Hindlimb muscle (tissue), 1 donor: ENCODE measurements around the gene CNRIP1. TPM values are rescaled to one million over a fixed set of nuclear protein-coding genes. Genes with fewer than 3 reads are reported as not detected.
"Not testable (repeated sequence)": the region's sequence is repeated elsewhere in the genome, so short reads cannot be mapped to it uniquely, and the experiment has no call there.

ENCODE experiments used
- DNase-seq: peaks from one replicate; pipeline ENCODE4 v3.0.0-alpha.2; 2013
- polyA plus RNA-seq: library from polyadenylated mRNA; unstranded; fragments of 120-200 nt; gene quantifications from one replicate; pipeline ENCODE4 v1.2.1, GENCODE V29; 2013; ENCODE audit not compliant: insufficient read length

The CNRIP1 gene, protein sequence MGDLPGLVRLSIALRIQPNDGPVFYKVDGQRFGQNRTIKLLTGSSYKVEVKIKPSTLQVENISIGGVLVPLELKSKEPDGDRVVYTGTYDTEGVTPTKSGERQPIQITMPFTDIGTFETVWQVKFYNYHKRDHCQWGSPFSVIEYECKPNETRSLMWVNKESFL
- polyA plus RNA-seq = 22.4 TPM

DNA sequence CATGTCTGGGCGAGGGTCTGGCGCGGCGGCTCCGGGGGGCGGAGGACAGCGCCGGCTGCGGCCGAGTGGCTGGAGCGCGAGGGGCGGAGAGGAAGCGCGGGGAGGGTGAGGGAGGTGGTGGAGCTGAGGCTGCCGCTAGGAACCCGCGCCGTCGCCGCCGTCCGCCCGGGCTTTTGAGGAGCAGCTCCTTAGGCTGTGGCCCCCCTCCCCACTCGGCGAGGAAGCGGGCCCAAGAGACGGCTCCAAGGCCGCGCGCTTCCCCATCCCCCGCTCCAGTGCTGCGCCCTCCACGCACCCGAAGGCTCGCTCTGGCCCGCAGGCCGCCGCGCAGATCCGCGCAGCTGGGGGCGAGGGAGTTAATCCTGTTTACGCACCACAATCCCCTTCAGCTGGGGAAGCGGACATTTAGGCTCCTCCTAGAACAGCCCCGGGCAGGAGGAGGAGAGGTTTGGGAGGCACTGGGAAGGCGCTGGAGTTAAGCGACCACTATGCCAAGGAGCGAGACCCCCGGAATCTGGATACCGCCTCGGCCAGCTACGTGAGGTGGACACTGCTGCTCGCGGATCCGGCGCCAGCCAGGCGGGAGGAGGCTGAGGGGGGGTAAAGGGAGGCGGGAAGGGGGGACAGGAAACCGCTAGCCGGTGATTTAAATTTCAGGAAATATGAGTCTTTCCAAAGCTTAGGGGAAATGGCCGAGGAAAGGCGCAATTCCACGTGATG lies at the start of gene CNRIP1:
CNRIP1 (minus strand) TSS at position 552 of the 720 bp plus-strand sequence; CDS start at position 3, 549 bp downstream.
- peak; percentile 88 for DNase-seq

DNA sequence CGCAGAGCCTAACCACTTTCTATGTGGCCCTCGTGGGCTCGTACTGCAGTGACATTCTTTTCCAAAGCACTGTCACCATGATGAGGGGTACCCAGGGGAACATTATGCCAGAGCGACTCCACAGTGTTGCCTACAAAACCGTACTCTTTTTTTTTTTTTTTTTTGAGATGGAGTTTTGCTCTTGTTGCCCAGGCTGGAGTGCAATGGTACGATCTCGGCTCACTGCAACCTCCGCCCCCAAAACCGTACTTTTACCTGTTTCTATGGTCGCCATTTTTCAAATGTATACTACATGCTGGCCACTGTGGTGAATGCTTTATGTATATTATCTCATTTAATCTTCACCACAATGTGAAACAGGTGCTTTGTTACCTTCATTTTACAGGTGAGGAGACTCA lies 49.6 kb upstream of the CNRIP1 start:
- DNase-seq = no peak

DNA sequence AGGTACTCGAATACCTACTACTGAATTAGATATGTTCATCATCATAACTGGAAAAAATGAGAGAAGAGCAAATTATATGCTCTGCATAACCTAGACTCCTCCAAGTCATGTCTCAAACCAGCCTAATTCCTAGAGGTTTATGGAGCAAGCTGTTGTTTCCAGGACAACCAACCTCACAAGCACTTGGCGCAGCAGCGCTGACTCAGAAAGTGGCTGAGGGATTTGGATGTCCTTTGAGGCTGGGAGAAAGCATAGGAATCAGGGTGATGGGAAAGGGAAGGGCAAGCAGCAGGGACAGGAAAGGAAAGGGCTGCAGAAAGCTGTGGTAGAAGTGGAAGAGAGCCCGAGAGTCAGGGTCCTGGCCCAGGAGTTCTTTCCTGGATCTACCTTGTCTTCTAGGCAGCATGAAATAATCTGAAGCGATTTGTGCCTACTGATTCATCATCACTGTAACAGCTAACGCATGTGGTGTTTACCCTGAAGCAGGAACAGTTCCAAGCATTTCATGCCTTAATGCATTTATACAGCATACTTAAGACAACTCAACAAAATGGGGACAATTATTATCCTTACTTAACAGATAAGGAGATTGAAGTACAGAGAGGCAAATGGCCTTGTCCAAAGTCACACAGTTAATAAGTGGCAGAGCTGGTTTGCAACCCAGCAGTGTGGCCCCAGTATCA lies 49.0 kb upstream of the CNRIP1 start:
- no peak for DNase-seq

DNA sequence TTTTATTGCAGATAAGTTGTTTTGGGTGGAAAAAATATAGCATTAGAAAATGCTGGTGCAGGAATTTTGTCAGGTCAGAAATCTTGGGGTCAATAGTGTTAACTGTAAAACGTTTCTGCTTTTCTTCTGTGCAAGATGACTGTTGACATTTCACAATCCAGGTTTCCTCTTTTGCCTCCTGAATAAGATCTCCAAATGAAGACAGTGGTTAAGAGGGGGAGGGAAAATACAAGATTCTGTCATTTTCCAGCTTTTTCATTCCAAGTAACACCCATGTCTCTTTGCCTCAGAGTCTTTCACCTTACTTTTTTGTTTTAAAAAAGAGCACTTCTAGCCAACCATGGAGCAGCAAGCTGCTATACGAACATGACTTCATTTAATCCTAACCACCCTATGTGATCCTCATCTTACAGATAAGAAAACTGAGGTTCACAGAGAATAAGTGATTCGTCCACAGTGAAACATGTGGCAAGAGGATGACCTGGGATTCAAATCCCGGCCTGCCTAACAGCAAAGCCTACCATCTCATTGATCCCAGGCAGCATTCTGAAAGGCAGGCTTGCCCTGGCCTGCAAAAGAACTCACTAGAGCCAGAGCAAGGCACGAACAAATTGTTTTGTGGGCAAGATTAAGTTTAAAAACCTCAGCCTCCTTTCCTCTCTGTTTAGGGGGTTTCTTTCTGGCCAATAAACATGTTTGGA lies 48.4 kb upstream of the CNRIP1 start:
- DNase-seq = no peak

DNA sequence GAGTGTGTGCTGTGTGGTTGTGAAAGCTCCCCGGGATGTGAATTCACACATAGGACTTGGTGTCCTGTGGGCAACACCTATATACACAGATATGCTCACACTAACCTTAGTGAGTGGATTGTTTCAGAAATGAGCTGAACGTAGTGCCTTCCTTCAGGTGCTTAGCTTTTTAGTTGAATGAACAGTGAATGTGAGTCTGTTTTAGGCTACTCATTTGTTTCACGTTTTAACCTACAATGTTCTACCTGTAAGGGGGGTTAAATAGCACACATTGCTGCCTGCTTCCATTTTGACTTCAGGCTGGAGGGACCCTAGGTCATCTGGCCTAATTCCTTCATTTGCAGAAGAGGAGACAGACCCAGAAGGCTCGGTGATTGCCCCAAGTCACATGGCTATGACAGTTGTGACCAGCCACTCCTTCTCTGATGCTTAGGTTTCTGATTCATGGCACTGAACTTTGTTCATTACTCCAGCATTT lies 46.4 kb upstream of the CNRIP1 start:
- DNase-seq = no peak

DNA sequence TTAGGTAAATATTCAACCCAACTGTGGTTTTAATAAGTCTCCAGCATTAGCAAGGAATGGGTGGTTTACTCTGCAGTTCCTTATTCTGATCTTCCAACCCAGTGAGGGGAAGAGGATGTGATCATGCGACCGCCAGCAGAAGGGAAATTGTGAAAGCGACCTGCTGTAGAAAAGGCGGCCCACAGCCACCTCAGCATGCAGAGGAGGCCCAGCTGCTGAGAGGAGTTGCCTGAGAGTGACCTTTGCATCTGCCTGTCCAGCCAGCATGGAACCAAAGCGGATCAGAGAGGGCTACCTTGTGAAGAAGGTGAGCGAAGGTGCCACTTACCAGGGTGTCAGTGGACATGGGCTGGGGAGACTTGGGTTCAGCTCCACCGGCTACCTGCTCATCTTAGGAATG lies 45.3 kb upstream of the CNRIP1 start, which contains the start of gene PLEK:
PLEK (plus strand) TSS at position 196 of the 400 bp plus-strand sequence; CDS start at position 266, 70 bp downstream.
- DNase-seq = peak; percentile 26

DNA sequence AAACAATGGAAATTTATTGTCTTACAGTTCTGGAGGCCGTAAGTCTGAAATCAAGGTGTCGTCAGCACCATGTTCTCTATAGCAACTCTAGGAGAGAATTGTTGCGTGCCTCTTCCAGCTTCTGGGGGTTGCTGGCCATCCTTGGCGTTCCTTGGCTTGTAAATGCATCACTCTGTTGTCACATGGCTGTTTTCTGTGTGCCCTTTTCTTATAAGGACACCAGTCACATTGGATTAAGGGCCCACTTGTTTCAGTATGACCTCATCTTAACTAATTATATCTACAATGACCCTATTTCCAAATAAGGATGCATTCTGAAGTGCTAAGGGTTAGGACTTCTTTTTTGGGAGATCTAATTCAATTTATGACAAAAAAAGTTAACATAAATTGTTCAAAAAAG lies 44.0 kb upstream of the CNRIP1 start:
- DNase-seq = no peak

DNA sequence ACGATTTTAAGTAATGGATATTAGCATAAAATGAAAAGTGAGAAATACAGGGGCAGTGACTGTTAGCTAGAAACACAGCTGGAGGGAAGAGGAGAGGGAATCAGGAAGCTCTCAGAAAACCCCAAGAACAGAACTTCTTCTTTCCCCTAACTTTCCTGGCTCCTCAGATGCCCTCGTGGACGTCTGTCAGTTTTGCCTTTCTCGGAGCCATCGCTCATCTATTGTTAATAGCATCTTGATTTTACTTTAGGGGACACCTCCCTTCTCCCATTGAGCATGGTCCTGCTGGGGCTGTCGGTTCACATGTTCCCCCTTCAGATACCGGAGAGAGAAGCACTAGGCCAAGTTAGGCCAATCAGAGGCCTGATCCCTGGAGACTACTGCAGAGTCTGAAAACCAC lies 43.0 kb upstream of the CNRIP1 start:
- DNase-seq = no peak

DNA sequence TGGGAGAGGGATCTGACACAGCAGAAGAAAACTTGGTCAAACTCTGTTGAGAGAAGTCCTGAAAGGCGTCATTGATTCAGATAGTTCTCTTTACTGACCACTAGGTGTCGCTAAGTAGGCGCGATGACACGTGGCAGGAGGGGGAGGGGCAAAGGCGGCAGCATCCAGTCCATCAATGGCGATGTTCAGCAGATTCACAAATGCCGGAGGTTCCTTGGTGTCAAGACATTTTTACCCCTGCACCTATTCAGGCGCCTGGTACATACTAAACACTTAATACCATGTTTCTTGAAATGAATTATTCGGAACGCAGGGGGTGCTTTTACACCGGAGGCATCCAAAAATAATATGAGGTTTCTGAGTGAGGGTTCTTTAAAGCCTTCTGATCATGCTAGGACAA lies 42.3 kb upstream of the CNRIP1 start:
- DNase-seq = peak; percentile 45

DNA sequence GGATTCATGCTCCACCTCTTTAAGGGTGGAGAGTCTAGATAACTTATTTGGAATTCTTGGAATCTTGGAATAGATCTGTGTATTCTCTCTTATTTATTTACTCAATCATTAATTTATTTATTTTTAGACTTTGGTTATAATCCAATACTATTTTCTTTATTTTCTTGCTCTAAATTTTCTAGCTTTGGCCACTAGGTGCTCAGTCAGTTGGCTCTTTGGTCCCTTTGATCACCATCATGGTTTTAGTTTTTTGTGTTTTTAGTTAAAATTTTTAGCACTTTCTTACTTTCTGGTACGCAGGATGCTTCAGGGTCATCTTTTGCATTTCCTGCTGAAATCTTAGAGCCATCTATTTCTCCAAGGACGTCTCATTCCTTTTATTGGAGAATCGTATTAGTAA lies 40.1 kb upstream of the CNRIP1 start:
- DNase-seq = no peak

DNA sequence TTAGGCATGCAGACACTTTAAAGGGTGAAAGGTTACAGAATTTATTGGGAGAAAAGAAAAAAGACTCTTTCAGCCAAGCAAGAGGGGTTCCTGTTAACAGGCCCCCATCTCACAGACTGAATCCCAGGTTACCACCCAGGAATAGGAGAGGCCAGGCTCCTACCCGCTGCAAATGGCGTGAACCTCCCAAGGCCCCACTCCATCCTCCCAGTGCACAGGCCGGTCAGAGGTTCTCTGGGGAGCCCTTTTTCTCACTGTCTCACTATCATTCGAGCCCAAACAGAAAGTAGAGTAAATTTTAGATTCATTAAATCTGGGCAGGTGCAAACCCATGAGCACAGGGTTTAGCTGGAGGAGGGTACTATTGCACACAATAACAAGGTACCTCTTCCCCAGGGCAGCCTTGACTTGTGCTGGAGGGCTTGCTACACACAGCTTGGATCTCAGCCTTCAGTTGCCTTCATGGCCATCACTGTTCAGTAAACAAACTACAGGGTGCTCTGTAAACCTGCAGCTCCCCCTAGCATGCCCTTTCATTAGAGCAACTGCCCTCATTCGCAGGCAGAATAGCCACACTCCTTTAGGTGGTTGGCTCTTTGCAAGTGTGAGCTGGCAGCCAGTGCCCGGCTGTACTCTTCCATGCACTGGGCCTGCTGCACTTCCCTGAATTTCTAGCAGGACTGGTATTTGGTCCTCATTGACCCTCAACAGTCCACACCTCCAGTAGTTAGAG lies 38.0 kb upstream of the CNRIP1 start:
- DNase-seq = peak; percentile 16

DNA sequence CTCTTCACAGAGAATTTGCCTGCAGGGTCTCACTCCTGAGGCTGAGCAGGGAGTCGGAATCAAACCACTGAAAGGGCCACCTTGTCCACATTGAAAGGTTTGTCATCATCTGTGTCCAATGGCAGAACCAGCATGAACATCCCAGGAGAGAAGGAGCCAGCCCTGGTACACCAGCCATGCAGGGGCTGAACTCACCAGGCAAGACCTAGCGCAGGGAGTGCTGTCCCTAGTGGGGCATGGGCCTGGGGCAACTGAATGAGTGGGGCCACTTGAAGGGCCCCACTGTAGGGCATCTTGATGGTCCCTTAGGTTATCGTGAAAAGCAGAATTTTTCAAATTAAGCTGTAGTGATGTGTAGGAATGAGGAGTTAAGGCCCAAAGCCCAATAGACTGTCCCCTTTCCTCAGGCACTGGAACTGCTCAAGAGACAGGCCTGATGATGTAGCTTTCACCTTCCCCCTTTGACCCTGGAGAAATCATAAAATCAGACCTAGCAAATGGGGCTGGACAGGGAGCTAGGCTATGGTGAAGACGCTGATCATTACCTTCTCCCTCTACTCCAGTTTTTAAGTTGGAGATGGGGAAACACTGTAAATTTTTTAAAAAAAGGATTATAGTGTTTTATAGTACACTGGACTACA lies 37.0 kb upstream of the CNRIP1 start:
- DNase-seq = no peak

DNA sequence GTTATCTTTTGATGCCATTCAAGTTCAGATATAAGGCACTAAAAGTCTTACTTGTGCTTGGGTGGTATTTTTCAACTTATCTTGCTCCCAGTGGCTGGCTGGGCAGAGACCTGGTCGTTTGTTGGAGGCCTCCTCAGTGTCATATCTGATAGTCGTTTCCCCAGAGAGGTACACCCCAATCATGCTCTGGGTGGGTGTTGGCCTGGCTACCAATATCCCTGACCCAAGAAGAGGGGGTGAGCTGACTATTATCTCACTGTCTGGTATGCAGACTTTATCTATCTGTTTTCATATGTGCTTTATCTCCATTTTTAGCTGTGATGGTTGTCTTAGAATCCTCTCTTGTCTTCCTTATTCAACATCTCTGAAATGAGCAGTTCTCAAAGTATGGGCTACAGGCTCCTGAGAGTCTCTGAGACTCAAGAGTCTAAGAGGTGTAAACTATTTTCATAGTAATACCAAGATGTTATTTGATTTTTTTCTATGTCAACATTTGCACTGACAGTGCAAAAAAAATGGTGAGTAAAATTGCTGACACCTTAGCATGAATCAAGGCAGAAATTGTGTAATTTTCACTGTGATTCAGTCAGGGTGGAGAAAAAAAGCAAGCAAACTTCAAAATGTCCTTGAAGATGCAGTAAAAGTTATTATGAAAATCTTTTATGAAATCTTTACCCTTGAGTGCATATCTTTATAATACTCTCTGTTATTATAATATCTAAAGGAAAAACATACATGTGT lies 33.1 kb upstream of the CNRIP1 start:
- no peak for DNase-seq

DNA sequence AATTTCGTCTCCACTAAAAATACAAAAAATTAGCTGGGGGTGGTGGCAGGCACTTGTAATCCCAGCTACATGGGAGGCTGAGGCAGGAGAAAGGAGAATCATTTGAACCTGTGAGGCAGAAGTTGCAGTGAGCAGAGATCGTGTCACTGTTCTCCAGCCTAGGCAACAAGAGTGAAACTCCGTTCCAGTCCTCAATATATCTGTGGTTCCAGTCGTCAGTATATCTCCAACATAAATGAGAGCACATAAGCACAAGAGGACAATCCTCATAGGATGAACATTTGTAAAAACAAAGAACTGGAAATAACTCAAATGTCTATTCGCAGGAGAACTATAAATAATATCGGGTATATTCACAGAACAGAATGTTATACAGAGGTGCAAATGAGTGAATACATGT lies 32.2 kb upstream of the CNRIP1 start:
- DNase-seq = no peak

DNA sequence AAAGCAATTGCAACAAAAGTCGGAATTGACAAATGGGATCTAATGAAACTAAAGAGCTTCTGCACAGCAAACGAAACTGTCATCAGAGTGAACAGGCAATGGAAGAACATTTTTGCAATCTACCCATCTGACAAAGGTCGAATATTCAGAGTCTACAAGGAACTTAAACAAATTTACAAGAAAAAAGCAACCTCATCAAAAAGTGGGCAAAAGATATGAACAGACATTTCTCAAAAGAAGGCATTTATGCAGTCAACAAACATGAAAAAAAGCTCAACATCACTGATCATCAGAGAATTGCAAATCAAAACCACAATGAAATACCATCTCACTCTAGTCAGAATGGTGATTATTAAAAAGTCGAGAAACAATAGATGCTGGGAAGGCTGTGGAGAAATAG lies 29.3 kb upstream of the CNRIP1 start:
- not testable (repeated sequence) for DNase-seq

DNA sequence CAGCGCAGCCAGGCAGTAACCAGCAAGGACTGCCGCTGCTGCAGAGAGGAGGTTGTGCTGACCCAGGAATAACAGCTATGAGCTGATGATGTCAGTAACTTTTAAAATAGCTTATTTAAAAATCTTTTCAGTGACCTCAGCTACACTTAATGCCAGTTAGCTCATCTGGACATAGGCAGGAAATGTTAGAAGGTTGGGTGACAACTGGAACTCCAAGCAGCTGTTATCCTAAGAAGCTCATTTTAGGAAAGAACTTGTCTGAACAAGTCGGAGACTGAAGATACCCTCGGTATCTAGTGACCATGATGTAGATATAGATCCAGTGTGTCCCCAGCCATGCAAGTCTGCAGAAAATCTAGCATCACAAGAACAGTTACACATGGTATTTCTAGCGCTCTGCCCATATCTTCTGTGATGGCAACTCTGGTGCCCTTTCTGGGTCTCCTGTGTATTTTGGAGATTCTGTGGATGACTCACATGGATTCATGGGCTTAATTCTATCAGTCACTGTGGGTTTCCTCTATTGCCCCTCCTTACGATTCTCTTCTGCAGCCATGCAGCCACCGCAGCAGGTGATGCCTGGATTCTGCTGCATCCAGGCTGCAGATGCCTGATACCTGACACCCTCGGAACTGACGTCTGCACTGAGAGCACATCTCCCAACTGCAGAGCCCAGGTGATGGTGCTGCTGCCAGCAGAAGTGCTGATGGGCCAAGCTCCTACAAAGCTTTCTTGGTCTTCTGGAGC lies 25.6 kb upstream of the CNRIP1 start:
- DNase-seq = no peak

DNA sequence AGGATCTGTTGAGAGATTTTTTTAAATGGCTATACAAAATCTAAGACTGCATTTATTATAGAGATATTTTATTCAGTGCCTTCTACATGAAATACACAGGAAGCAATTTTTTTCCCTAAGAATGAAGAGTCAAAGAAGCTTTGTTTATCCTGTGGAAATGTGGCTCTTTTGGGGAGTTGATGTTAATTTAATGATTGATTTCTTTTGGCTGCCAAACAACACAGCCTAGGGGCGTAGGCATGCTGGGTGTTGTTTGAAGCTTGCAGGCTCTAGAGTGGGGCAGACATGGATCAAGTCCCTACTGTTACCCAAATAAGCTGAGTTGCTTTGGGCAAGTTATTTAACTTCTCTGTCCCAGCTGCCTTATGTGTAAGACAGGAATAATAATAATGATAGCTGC lies 24.3 kb upstream of the CNRIP1 start:
- no peak for DNase-seq

DNA sequence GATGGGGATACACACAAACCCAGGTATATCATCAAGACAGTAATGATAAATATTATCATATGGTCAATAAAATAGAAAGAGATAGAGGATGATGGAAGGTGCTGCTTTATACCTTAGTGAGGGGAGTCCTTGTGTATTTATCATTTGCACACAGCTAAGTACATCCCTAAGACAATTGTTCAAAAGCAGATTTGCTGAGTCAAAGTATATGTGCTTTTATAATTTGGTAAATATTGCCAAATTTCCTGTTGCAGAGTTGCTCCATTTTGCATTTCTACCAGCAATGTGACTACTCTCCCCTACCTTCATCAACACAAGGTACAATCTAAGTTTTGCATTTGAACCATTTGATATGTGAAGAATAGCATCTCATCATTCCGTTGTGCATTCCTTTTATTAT lies 22.7 kb upstream of the CNRIP1 start:
- no peak for DNase-seq

DNA sequence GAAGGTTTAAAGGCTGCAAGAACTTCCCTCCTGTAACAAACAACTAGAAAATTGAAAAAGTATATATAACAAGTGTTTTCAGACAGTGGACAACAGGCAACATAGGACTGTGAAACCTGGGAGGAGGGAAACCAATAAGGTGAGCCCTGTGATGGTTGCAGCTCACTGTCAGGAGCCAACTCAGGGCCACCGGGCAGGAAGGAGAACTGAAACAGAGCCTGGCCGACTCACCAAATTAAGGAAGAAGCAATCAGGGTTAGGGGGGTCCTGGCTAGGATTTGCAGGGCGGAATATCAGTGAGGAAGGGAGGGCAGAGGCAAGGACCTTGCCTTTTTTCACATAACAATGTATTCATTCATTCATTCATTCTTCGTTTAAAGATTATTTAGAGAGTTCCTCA lies 21.8 kb upstream of the CNRIP1 start:
- DNase-seq = no peak

DNA sequence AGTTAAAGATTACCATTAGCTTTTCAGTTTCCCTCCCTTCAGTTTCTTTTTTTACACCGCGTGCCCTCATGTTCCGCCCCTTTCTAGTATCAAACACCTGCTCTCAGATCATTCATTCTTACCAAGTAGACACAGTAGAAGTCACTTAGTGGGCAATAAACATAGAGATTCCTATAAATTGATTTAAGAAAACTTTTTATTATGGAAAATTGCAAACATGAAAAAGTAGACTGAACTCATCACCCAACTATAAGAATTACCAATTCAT lies 21.2 kb upstream of the CNRIP1 start:
- no peak for DNase-seq
